Heart right ventricle (tissue), 16 donors: ENCODE data around the gene CLSTN2. TPM values are rescaled to one million over a fixed set of nuclear protein-coding genes. Genes with fewer than 3 reads are reported as not detected.

ENCODE experiments used
- ATAC-seq, 8 donors: fragments of 200-7000 bp; cut with Tn5 transposase; one replicate each; pipeline ENCODE4 v1.9.1; 2020; ENCODE audit warnings: mild to moderate bottlenecking in 8 of 8, moderate library complexity in 8 of 8, moderate number of reproducible peaks in 1 of 8
- DNase-seq, 2 donors: peaks; one replicate each; pipeline ENCODE4 v3.0.0-alpha.2; 2020
- H3K27ac ChIP-seq, 10 donors: fragments of 200-600 bp; sonication (generic) in 2 of 10; one replicate each; pipeline versions ENCODE4 v1.5.0 to v1.8.0; 2020 to 2022; ENCODE audit warnings: mild to moderate bottlenecking in 3 of 10
- H3K27me3 ChIP-seq, 7 donors: fragments of 200-600 bp; one replicate each; pipeline ENCODE4 v1.8.0; 2021 to 2022; ENCODE audit warnings: mild to moderate bottlenecking in 2 of 7
- H3K36me3 ChIP-seq, 9 donors: fragments of 200-600 bp; sonication (generic) in 1 of 9; one replicate each; pipeline versions ENCODE4 v1.5.0 to v1.8.0; 2020 to 2022; ENCODE audit warnings: mild to moderate bottlenecking in 2 of 9
- H3K4me1 ChIP-seq, 9 donors: fragments of 200-600 bp; sonication (generic) in 1 of 9; one replicate each; pipeline versions ENCODE4 v1.5.0 to v1.8.0; 2020 to 2022; ENCODE audit warnings: mild to moderate bottlenecking in 4 of 9
- H3K4me3 ChIP-seq, 10 donors: fragments of 200-600 bp; sonication (generic) in 2 of 10; one replicate each; pipeline versions ENCODE4 v1.5.0 to v1.8.0; 2020 to 2022; ENCODE audit warnings: mild to moderate bottlenecking in 7 of 10, moderate library complexity in 2 of 10
- H3K9me3 ChIP-seq, 11 donors: fragments of 200-600 bp in 10 of 11; sonication (generic) in 2 of 11; one replicate each; pipeline versions ENCODE4 v1.5.0 to v1.8.0; 2013 to 2022; ENCODE audit warnings: mild to moderate bottlenecking in 2 of 11, control low read depth in 1 of 11, moderate library complexity in 1 of 11
- CTCF ChIP-seq, 9 donors: fragments of 200-600 bp; sonication (generic) in 2 of 9; IDR thresholded peaks; one replicate each; pipeline versions ENCODE4 v1.5.0 to v1.8.0; 2021 to 2022; ENCODE audit warnings: antibody characterized with exemption in 9 of 9, mild to moderate bottlenecking in 5 of 9, moderate library complexity in 1 of 9
- WGBS, 2 donors: extraction: QIAGEN DNeasy Blood & Tissue Kit; methylation state at CpG; one replicate each; pipeline ENCODE4 v1.1.7; 2013; ENCODE audit warnings: inconsistent platforms in 1 of 2; 5-methylcytosine and 5-hydroxymethylcytosine counted together
- intact Hi-C, 10 donors: fragments of 100-400 bp; cut with DNase I; formaldehyde crosslinking; loops; one replicate each; pipeline versions ENCODE4 v1.11.1 to v1.14.2; 2022
- polyA plus RNA-seq, 2 donors: library from polyadenylated mRNA; stranded (reverse); fragments of 200-250 nt; gene quantifications; one replicate each; pipeline ENCODE4 v1.2.3, GENCODE V29; 2013
- total RNA-seq, 10 donors: library from RNA; stranded (reverse); fragmentation: NEBNext Ultra II Directional in 3 of 10; extraction: Animal tissue kit (Norgen Biotek cat#: 25700) in 3 of 10; gene quantifications; one replicate each; pipeline versions ENCODE4 v1.2.1 to v1.2.4, GENCODE V29; 2021 to 2023
- donor health status: Arrhythmogenic right ventricular cardiomyopathy.
- donor health status: ischemic (EF 13 %, LVEDD 7.1; RV severe dilation, severe dysfunction).
- donor health status: healthy with polysubstance abuse.
- donor health status: DM: no; HTN: yes; CAD: no.
- donor health status: DM: no; HTN: no; CAD: no.
- donor health status: ischemic (EF 25% LVEDD 6.9; RV normal size, moderate dysfunction).
- donor health status: ischemic (EF 25% LVEDD 5.7; RV mildly dilated, moderate dysfunction).
- donor health status: healthy.
- donor health status: DM: yes; HTN: yes; CAD: no.
- donor health status: Ischemic cardiomyopathy.
- donor health status: ischemic (EF 35%, LVEDD 5.7; RV mildly dilated, moderate dysfunction).
- donor health status: nonischemic (EF 11% LVEDD 7.7; RV severe dilation, severe dysfunction).
- donor health status: DM: yes; HTN: yes; CAD: no.
- donor health status: PGD.
- donor health status: ischemic (EF 29% LVEDD 5.4; RV normal size, mild dysfunction).
- donor health status: nonischemic (EF 23%, LVEDD 6.1; RV moderate dilation, normal function).

Gene CLSTN2
- total and polyA plus RNA-seq, 12 donors = 0.57 to 10.7 (median 4.4) TPM

GRCh38 chr3:140135461-140135860 is 200.5 kb downstream of the CLSTN2 start:
- TF ChIP-seq CTCF (IDR thresholded peaks at IDR 0.05) = no peak
- Histone ChIP-seq H3K4me3 (no peak overlapping the region), H3K27ac (no peak overlapping the region), H3K36me3 (no peaks in the 10 kb centered on the region), H3K9me3 (no peaks in the 10 kb centered on the region), H3K4me1 (no peaks in the 10 kb centered on the region), H3K27me3 (peaks cover 0 to 11% (median 0%) of the 10 kb centered on the region in 7 donors)
- no peak for ATAC-seq
- intact Hi-C loops = no loop called here
- 54% methylated on average over 4 of the region's 4 CpGs for WGBS, 2 donors
- DNase-seq = no peak

- ATAC-seq (no peak), DNase-seq (no peak)
- H3K4me3 ChIP-seq = no peak overlapping the region
- no peaks in the 10 kb centered on the region for H3K27me3 ChIP-seq
- 76 to 77% methylated on average over 5 of the region's 5 CpGs for WGBS, 2 donors
- H3K4me1 ChIP-seq = no peaks in the 10 kb centered on the region
- H3K36me3 ChIP-seq = no peaks in the 10 kb centered on the region
- H3K27ac ChIP-seq = no peak overlapping the region
- no peaks in the 10 kb centered on the region for H3K9me3 ChIP-seq
- intact Hi-C loops = no loop called here
- TF ChIP-seq CTCF (IDR thresholded peaks at IDR 0.05) = no peak
These were observed 208.5 kb downstream of the CLSTN2 start for GRCh38 chr3:140143367-140144069.

- H3K27me3 ChIP-seq = no peaks in the 10 kb centered on the region
- intact Hi-C loops = no loop called here
- 69 to 82% methylated on average over 2 of the region's 2 CpGs for WGBS, 2 donors
- H3K36me3 ChIP-seq = no peaks in the 10 kb centered on the region
- H3K4me1 ChIP-seq = no peaks in the 10 kb centered on the region
- TF ChIP-seq CTCF (IDR thresholded peaks at IDR 0.05) = no peak
- no peak for DNase-seq
- no peaks in the 10 kb centered on the region for H3K9me3 ChIP-seq
- H3K4me3 ChIP-seq = no peak overlapping the region
- no peak overlapping the region for H3K27ac ChIP-seq
- no peak for ATAC-seq
These were observed 210.5 kb downstream of the CLSTN2 start for GRCh38 chr3:140145528-140145927.

GRCh38 chr3:140146668-140147067 is 211.7 kb downstream of the CLSTN2 start:
- H3K4me1 ChIP-seq = no peaks in the 10 kb centered on the region
- TF ChIP-seq CTCF (IDR thresholded peaks at IDR 0.05) = no peak
- no peak overlapping the region for H3K4me3 ChIP-seq
- DNase-seq = no peak
- no peaks in the 10 kb centered on the region for H3K9me3 ChIP-seq
- intact Hi-C loops = no loop called here
- no peak for ATAC-seq
- H3K27me3 ChIP-seq = no peaks in the 10 kb centered on the region
- no peaks in the 10 kb centered on the region for H3K36me3 ChIP-seq
- H3K27ac ChIP-seq = no peak overlapping the region
